Stimulated activated CD8-positive, alpha-beta memory T cell treated with anti-CD3 and anti-CD28 coated beads, Interleukin-12 subunit alpha, Interleukin-12 subunit beta, amount 100 ng/mL, for 1 hour (primary cell): ENCODE measurements around the gene DRD5.
"Not testable (repeated sequence)": the region's sequence is repeated elsewhere in the genome, so short reads cannot be mapped to it uniquely, and the experiment has no call there.

ENCODE experiments used
- DNase-seq: peaks from one replicate; pipeline ENCODE4 v3.0.0-alpha.2; 2020; ENCODE audit warnings: low read depth

The DRD5 gene

GRCh38 chr4:9781343-9782135 lies at the start of gene DRD5:
Gene DRD5 (plus strand): TSS chr4:9781634. CDS start chr4:9782030, 396 bp downstream.
- DNase-seq: no peak

GRCh38 chr4:9732256-9732655 lies 49.2 kb upstream of the DRD5 start:
- DNase-seq: not testable (repeated sequence)

GRCh38 chr4:9735515-9735914 lies 45.9 kb upstream of the DRD5 start:
- DNase-seq: no peak

GRCh38 chr4:9737280-9737679 lies 44.2 kb upstream of the DRD5 start:
- not testable (repeated sequence) for DNase-seq

- DNase-seq: not testable (repeated sequence)
Measured at GRCh38 chr4:9743789-9744188, 37.6 kb upstream of the DRD5 start.

- DNase-seq: no peak
Measured at GRCh38 chr4:9745782-9746181, 35.7 kb upstream of the DRD5 start.

- no peak for DNase-seq
Measured at GRCh38 chr4:9758641-9759317, 22.7 kb upstream of the DRD5 start.

GRCh38 chr4:9762823-9763475 lies 18.5 kb upstream of the DRD5 start:
- no peak for DNase-seq

- DNase-seq: no peak
Measured at GRCh38 chr4:9764155-9764696, 17.2 kb upstream of the DRD5 start.

GRCh38 chr4:9765091-9765490 lies 16.3 kb upstream of the DRD5 start:
- no peak for DNase-seq

- DNase-seq: no peak
Measured at GRCh38 chr4:9769321-9769720, 12.1 kb upstream of the DRD5 start.

GRCh38 chr4:9771034-9771433 lies 10.4 kb upstream of the DRD5 start:
- DNase-seq: no peak

- no peak for DNase-seq
Measured at GRCh38 chr4:9773471-9773870, 8.0 kb upstream of the DRD5 start.

GRCh38 chr4:9782136-9782436 lies 652 bp downstream of the DRD5 start:
- no peak for DNase-seq

GRCh38 chr4:9785891-9786290 lies 4.5 kb downstream of the DRD5 start:
- not testable (repeated sequence) for DNase-seq

GRCh38 chr4:9792381-9792780 lies 10.9 kb downstream of the DRD5 start:
- no peak for DNase-seq

GRCh38 chr4:9796641-9797040 lies 15.2 kb downstream of the DRD5 start:
- not testable (repeated sequence) for DNase-seq

- DNase-seq: no peak
Measured at GRCh38 chr4:9800848-9801247, 19.4 kb downstream of the DRD5 start.

GRCh38 chr4:9804918-9805317 lies 23.5 kb downstream of the DRD5 start:
- no peak for DNase-seq

GRCh38 chr4:9808077-9808476 lies 26.6 kb downstream of the DRD5 start:
- DNase-seq: no peak

GRCh38 chr4:9811806-9812205 lies 30.4 kb downstream of the DRD5 start:
- DNase-seq: no peak

GRCh38 chr4:9812501-9813340 lies 31.3 kb downstream of the DRD5 start:
- DNase-seq: no peak
